Esophagus muscularis mucosa (tissue), 3 donors: Measurements from ENCODE around the gene MRPL43.

Experiments
- EP300 ChIP-seq: sonication (generic); formaldehyde crosslinking; IDR thresholded peaks from one replicate; pipeline ENCODE4 v1.6.1; 2017; ENCODE audit warnings: antibody characterized with exemption
- POLR2AphosphoS5 ChIP-seq, 2 donors: sonication (generic); formaldehyde crosslinking; IDR thresholded peaks; one replicate each; pipeline ENCODE4 v1.6.1; 2017; ENCODE audit warnings: antibody characterized with exemption in 2 of 2

GRCh38 chr10:101005869-101006567 is 18.7 kb upstream of the MRPL43 start:
- no peak for TF ChIP-seq EP300
- no peak for TF ChIP-seq POLR2AphosphoS5 (IDR thresholded peaks at IDR 0.05)
